ENCODE data around the gene TGFB1I1.

GRCh38 chr16:31478956-31479355, 7.0 kb downstream of the TGFB1I1 start:
- TF ChIP-seq EMX1 (CRISPR knock-in tag; IDR thresholded peaks at IDR 0.05): no peak
- no peak for TF ChIP-seq PRDM15 (CRISPR knock-in tag; IDR thresholded peaks at IDR 0.05)
- TF ChIP-seq CTCF (IDR thresholded peaks at IDR 0.05): no peak
- no peak for TF ChIP-seq ZNF138 (CRISPR knock-in tag; conservative IDR thresholded peaks at IDR 0.05)
- TF ChIP-seq GTF2I (CRISPR knock-in tag; conservative IDR thresholded peaks at IDR 0.05): no peak
- no peak for TF ChIP-seq NFYB (CRISPR knock-in tag; conservative IDR thresholded peaks at IDR 0.05; ENCODE audit: low read depth)
- no peak for TF ChIP-seq USF2 (CRISPR knock-in tag; IDR thresholded peaks at IDR 0.05)
- TF ChIP-seq FOXJ3 (CRISPR knock-in tag; IDR thresholded peaks at IDR 0.05; ENCODE audit: borderline replicate concordance): no peak
- TF ChIP-seq ZNF423 (CRISPR knock-in tag; IDR thresholded peaks at IDR 0.05): no peak
- no peak for TF ChIP-seq USF1 (CRISPR knock-in tag; IDR thresholded peaks at IDR 0.05)
- TF ChIP-seq IRF1 (CRISPR knock-in tag; IDR thresholded peaks at IDR 0.05): no peak
- TF ChIP-seq PREB (CRISPR knock-in tag; IDR thresholded peaks at IDR 0.05; ENCODE audit: borderline replicate concordance): no peak
- TF ChIP-seq NFE2L1 (CRISPR knock-in tag; IDR thresholded peaks at IDR 0.05): no peak
- no peak for TF ChIP-seq ESRRA (CRISPR knock-in tag; IDR thresholded peaks at IDR 0.05; ENCODE audit: borderline replicate concordance)

Data from WTC11 (cell line).